Right ventricle myocardium superior (tissue), 1 donor: Measurements from ENCODE around the gene PRF1. TPM values are rescaled to one million over a fixed set of nuclear protein-coding genes. Genes with fewer than 3 reads are reported as not detected.
"Not testable (repeated sequence)": the region's sequence is repeated elsewhere in the genome, so short reads cannot be mapped to it uniquely, and the experiment has no call there.

Experiments
- ATAC-seq: fragments of 200-7000 bp; cut with Tn5 transposase; one replicate; pipeline ENCODE4 v1.9.1; 2020; ENCODE audit warnings: mild to moderate bottlenecking; ENCODE audit not compliant: poor library complexity
- DNase-seq: peaks from one replicate; pipeline ENCODE4 v3.0.0-alpha.2; 2020
- intact Hi-C: fragments of 100-400 bp; cut with DNase I; formaldehyde crosslinking; loops from one replicate; pipeline ENCODE4 v1.11.2; 2022
- long read RNA-seq: library from polyadenylated mRNA; unstranded; transcript quantifications from one replicate; pipeline ENCODE4 v2.0.0, GENCODE V29; 2021
- total RNA-seq: library from RNA; stranded (reverse); fragmentation: NEBNext Ultra II Directional; extraction: Animal tissue kit (Norgen Biotek cat#: 25700); gene quantifications from one replicate; pipeline ENCODE4 v1.2.1, GENCODE V29; 2021
- donor health status: DM: no; HTN: yes; CAD: no; lungs with severe emphysema.

Gene PRF1
- total RNA-seq, result 2.2 TPM
- long read RNA-seq, partial matches to known transcripts, result 3 of 4 reads
- long read RNA-seq, other reads (novel, unspliced or antisense), result 0 of 4 reads

DNA sequence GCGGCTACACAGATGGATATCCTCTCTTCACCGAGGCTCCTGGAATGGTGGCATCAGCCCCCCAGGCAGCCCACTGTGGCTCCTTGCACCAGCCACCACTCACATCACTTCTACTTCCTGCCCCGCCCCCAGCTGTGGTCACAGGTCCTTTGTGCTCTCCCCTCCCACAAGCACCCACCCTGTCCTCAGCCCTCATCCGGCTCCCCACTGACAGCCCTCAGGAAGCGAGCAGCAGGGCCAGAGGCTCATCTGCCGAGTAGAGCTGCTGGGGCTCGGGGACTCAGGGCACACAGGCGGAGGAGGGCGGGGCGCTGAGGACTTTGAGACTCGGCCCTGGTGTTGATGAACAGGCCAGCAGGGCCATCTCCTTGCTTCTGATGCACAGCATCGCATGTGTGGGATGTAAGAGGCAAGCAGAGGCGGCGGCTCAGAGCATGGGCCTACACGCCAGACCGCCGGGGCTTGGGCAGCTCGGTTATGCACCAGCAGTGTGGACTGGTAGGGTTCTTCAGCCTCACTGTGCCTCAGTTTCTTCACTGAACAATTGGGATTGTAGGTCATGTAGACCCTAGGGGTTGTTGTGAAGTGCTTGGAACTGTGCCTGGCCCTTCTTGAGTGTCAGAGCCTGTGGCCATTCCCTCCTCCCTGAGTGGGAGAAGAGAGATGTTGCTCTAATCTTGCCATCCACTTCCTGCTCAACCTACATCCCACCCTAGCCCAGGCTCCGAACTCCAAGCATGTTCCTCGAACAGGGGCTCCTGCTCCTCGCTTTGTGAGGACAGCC, at the start of gene PRF1:
TSS of gene PRF1 (minus strand) at position 77 of the 784 bp plus-strand sequence. CDS start 1,839 bp downstream, outside the sequence.
- DNase-seq (peak; percentile 57), ATAC-seq (peak; percentile 20)
- intact Hi-C loops, result no loop called here

DNA sequence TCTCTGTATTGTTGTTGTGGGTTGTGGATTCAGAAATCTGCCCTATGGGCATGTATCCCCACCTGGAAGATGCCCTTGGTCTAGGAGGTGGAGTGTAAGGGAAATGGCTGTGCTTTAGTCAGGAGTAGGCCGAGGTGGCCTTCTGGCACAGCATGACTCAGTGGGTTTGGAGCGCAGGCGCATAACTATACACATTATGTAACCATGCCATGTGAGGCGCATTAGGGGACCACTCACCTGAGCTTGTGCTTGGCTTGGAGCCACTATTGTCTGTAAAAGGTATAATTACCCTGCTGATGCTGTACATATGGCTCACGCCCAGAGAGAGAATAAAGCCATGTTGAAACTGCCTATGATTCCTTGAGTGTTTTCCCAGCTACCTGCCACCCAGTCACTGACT, 49.1 kb upstream of the PRF1 start:
- intact Hi-C loops, result no loop called here
- ATAC-seq (no peak), DNase-seq (no peak)

DNA sequence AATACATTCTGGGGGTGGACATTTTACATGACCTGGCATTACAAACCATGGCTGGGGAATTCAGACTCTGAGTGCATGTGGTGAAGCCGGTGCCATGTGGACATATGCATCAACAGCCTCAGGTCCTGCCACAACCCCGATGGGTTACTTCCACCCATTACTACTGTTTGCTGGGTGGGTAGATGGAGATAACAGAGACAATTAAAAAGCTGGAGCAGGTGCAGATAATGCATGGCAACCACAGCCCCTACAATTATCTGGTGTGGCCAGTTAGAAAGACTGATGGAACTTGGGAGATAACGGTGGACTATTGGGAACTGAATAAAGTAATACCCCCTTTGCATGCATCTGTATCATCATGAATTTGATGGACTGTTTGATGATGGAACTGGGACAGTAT, 48.2 kb upstream of the PRF1 start:
- no peak for DNase-seq
- no peak for ATAC-seq
- intact Hi-C loops, result no loop called here

DNA sequence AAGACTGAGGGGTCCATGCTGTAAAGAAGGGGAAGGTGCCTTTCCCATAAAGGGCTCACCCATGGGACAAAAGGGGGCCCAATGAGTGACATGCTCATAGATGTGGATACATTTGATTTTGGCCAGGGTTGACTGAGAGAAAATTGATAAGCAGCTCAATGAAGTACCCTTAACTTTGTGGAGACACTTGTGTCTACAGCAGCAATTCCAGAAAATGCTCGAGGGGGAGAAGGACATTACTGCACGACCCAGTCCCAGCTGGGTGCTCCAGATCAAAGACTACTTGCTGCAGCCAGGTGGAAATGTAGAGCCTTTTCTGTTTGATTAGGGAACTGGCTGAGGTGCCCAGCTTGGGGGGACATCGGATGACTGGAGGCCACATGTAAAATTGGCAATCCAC, 47.6 kb upstream of the PRF1 start:
- intact Hi-C loops, result no loop called here
- ATAC-seq (no peak), DNase-seq (no peak)

DNA sequence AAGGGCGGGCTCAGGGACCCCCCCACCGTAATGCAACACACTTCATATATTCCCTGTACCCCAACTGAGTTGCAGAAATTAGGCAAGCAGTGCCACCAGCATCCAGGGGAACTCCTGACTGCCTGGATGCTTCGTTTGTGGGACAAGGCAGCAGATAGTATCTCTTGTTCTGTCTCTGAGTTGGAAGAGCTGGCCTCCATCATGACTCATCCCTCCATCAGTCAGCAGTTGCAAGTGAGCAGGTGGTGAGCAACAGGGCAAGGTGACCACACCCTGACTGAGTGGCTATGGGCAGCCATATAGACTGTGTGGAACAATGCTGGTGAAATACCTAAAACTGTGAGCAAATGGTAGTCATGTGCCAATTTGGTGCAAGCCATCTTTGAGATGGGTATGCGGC, 47.0 kb upstream of the PRF1 start:
- no peak for DNase-seq
- ATAC-seq, result no peak
- intact Hi-C loops, result no loop called here

DNA sequence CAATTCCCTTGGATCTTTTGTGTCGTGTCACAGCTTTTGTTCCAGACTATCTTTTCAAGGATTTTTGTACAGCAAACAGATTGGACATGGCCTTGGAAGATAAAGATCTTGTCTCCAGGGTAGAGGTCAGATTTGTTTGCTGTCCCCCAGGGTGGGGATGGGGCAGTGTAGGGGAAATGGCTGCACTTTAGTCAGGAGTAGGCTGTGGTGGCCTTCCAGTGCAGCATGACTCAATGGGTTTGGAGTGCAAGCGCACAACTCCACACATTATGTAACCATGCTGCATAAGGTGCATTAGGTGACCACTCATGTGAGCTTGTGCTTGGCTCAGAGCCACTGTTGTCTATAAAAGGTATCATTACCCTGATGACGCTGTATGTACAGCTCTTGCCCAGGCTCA, 45.9 kb upstream of the PRF1 start:
- intact Hi-C loops, result no loop called here
- DNase-seq (no peak), ATAC-seq (no peak)

DNA sequence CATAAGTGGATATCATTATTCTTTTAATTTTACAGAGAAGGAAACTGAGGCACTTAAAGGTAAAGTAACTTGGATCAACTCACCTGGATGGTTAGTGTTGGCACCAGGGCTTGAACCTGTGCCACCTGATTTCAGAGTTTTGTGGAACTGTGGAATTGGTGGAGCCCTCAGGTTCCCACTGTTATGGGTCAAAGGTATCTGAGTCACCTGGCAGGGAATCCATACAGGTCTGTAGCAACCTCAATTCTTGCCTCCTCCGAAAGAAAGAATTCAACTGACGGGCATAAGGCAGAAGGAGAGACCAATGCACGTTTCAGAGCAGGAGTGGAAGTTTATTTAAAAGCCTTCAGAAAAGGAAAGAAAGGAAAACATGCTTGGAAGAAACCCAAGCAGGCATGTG, 44.5 kb upstream of the PRF1 start:
- intact Hi-C loops, result no loop called here
- ATAC-seq (no peak), DNase-seq (no peak)

DNA sequence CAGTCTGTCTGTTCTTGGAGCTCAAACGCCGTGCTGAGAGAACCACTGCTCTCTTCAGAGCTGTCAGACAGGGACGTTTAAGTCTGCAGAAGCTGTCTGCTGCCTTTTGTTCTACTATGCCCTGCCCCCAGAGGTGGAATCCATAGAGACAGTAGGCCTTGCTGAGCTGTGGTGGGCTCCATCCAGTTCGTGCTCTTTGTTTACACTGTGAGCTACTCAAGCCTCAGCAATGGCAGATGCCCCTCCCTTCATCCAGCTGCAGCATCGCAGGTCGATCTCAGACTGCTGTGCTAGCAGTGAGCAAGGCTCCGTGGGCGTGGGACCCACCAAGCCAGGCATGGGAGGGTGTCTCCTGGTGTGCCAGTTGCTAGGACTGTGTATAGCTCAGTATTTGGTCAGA, 42.4 kb upstream of the PRF1 start:
- ATAC-seq, intact Hi-C loops: not testable (repeated sequence)

DNA sequence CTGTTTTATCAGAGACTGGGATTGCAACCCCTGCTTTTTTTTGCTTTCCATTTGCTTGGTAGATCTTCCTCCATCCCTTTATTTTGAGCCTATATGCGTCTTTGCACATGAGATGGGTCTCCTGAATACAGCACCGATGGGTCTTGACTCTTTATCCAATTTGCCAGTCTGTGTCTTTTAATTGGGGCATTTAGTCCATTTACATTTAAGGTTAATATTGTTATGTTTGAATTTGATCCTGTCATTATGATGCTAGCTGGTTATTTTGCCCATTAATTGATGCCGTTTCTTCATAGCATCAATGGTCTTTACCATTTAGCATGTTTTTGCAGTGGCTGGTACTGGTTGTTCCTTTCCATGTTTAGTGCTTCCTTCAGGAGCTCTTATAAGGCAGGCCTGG, 40.7 kb upstream of the PRF1 start:
- ATAC-seq, DNase-seq, intact Hi-C loops: not testable (repeated sequence)

More for the DNA sequence above, 42.4 kb upstream of the PRF1 start:
- DNase-seq, result not testable (repeated sequence)

DNA sequence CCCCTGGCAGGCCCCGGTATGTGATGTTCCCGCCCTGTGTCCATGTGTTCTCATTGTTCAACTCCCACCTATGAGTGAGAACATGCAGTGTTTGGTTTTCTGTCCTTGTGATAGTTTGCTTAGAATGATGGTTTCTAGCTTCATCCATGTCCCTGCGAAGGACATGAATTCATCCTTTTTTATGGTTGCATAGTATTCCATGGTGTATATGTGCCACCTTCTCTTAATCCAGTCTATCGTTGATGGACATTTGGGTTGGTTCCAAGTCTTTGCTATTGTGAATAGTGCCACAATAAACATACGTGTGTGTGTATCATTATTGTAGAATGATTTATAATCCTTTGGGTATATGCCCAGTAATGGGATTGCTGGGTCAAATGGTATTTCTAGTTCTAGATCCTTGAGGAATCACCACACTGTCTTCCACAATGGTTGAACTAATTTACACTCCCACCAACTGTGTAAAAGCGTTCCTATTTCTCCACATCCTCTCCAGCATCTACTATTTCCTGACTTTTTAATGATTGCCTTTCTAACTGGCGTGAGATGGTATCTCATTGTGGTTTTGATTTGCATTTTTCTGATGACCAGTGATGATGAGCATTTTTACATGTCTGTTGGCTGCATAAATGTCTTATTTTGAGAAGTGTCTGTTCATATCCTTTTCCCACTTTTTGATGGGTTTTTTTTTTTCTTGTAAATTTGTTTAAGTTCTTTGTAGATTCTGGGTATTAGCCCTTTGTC, 37.3 kb upstream of the PRF1 start:
- DNase-seq, ATAC-seq, intact Hi-C loops: not testable (repeated sequence)

DNA sequence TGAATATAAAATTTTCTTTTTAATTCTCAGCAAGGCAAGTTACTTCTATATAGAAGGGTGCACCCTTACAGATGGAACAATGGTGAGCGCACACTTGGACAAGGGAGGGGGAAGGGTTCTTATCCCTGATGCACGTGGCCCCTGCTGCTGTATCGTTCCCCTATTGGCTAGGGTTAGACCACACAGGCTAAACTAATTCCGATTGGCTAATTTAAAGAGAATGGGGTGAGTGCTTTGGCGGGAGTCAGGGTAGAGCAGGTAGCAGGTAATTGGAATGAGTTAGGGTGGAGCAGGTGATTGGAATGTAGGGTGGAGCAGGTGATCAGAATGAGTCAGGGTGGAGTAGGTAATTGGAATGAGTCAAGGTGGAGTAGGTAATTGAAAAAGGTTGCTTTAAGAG, 32.0 kb upstream of the PRF1 start:
- ATAC-seq, intact Hi-C loops, DNase-seq: not testable (repeated sequence)

DNA sequence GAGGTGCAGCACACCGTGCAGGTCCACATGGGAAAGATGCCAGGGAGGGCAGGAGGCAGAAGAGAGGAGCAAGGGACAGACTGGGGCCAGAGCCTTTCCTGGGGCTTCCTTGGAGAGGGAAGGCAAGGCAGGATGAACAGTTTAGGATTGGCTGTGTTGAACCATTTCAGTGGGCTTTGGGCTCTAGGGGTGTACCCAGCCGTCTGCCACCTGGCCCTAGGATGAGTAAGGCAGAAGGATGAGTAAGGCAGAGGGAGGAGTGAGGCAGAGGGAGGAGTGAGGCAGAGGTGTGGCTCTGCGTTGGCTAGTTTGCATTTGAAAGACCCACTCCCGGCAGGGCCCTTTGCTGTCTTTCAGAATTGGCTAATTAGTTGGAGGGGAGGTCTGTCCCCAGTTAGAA, 31.5 kb upstream of the PRF1 start:
- intact Hi-C loops, result no loop called here
- ATAC-seq (no peak), DNase-seq (no peak)

DNA sequence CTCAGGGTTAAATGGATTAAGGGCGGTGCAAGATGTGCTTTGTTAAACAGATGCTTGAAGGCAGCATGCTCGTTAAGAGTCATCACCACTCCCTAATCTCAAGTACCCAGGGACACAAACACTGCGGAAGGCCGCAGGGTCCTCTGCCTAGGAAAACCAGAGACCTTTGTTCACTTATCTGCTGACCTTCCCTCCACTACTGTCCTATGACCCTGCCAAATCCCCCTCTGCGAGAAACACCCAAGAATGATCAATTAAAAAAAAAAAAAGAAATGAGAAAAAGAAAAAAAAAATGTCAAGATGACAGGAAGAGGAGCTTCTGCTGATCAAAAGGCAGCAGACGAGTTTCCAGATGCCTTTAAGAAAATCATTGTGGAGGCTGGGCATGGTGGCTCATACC, 29.2 kb upstream of the PRF1 start:
- intact Hi-C loops, ATAC-seq, DNase-seq: not testable (repeated sequence)

DNA sequence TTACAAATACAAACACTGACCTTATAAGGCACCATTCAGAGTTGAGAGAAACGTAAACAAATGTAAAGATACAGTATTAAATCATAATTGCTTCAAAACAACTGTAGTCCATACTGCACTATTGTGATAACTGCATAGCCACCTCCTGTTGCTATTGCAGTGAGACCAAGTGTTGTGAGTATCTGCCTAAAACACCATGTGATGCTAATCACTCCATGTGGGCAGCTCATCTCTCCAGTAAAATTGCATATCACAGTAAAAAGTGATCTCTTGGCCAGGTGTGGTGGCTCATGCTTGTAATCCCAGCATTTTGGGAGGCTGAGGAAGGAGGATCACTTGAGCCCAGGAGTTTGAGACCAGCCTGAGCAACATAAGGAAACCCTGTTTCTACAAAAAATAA, 26.8 kb upstream of the PRF1 start:
- no peak for DNase-seq
- intact Hi-C loops, result no loop called here
- ATAC-seq, result no peak

DNA sequence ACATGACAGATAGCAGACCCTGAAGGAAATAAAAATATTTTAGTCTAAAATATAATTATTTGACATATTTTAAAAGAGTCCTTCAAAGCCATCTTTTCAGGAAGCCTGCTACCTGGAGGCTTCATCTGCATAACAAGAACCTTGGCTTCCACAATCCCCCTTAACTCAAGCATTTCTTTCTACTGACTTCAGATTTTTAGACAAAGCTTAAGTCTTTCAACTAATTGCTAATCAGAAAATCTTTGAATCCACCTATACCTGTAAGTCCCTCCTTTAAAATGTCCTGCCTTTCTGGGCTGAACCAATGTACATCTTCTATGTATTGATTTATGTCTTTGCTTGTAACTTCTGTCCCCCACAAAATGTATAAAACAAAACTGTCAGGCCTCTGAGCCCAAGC, 23.5 kb upstream of the PRF1 start:
- intact Hi-C loops, result no loop called here
- ATAC-seq, result no peak
- DNase-seq, result no peak

DNA sequence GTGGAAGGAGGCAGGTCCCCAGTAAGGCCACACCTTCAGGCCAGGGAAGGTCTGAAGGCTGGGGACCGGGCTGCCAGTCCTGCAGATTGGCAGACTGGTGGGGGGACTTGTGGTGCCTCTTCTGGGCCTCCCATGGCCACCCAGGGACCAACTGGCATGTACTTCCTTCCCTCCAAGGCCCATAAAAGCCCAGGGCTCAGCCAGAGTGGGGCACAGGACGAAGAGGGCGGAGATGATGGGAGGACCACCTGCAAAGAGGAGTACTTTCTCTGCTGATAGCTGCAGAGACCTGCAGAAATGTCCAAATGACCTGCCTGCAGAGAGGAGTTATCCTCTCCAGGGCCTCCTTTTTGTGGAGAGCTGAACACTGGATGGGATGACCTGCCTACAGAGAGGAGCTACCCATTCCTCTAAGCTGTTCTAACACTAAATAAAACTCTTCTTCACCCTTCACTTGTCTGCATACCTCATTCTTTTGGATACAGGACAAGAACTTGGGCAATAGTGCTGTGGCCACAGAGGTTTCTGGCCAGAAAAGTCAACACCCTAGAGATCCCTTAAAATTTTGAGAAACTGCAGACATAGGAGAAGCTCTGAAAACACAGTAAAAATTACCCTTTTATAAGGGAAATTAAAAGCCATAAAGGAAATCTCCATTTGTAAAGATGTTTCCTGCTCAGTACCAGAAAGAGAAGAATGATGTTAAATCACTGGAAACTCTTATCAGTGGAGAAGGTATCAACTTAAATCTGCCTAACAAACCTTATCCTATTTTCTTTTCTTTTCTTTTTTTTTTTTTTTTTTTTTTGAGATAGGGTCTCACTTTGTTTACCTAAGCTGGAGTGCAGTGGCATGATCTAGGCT, 20.7 kb upstream of the PRF1 start:
- no peak for DNase-seq
- intact Hi-C loops, result no loop called here
- ATAC-seq, result peak; percentile 91

DNA sequence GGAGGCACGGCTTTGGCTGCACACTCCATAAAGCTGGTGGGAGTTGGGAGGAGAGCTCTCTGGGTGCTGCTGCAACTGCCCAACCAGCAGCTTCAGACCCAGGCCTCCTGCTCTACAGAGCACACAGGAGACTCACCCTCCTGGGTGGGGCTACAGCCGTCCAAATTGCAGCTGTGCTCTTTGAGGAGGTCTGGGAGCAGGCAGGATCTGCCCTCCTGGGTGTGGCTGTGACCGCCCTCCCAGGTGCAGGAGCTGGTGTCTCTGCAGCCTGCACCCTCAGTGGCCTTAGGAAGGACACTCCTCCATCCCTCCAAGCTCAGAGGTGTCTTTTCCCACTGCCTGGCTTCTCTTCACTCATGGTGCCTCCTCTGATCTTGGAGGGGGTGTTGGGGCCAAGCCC, 20.0 kb upstream of the PRF1 start:
- ATAC-seq, result no peak
- intact Hi-C loops, result no loop called here
- no peak for DNase-seq

DNA sequence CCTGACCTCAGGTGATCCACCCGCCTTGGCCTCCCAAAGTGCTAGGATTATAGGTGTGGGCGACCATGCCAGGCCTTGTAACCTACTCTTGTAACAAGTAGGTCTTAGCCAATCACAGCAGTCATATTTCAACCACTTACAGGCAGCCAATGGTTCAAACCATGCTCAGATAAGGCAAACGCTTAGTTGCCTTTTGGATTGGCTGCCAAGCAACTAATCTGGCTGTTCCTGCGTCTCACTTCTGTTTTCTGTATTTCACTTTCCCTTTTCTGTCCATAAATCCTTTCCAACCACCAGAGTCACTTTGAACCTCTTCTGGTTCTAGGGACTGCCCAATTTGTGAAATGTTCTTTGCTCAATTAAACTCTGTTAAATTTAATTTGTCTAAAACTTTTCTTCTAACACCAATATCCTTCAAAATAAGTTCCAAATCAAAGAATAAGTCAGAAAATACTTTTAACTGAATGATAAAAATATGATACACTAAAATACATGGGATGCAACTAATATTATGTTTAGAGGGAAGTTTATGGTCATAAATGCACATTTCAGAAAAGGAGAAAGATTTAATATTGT, 19.1 kb upstream of the PRF1 start:
- intact Hi-C loops, result no loop called here
- no peak for DNase-seq
- ATAC-seq, result no peak

DNA sequence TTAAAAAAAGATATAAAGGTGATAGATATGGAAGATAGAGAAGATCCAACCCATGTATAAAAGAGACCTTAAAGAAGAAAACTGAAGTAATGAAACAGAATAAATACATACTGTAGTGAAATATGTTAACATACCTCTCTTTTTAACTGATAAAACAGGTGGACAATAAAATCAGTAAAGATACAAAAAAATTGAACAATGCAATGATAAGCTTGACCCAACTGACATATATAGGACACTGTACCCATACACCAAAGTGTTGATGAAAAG, 17.4 kb upstream of the PRF1 start:
- DNase-seq (no peak), ATAC-seq (no peak)
- intact Hi-C loops, result no loop called here
